ENCODE measurements around the gene LIMS1.

LIMS1 gene

GRCh38 chr2:108611021-108611420 lies 76.8 kb downstream of the LIMS1 start:
- TF ChIP-seq CTCF (IDR thresholded peaks at IDR 0.05), result no peak

GRCh38 chr2:108612153-108612513 lies 77.9 kb downstream of the LIMS1 start:
- TF ChIP-seq CTCF (IDR thresholded peaks at IDR 0.05), result no peak

GRCh38 chr2:108612514-108613183 lies 78.4 kb downstream of the LIMS1 start:
- TF ChIP-seq CTCF (IDR thresholded peaks at IDR 0.05), result no peak

- no peak for TF ChIP-seq CTCF (IDR thresholded peaks at IDR 0.05)
Measured at GRCh38 chr2:108613261-108614042, 79.2 kb downstream of the LIMS1 start.

- TF ChIP-seq CTCF (IDR thresholded peaks at IDR 0.05), result no peak
Measured at GRCh38 chr2:108614043-108614545, 79.8 kb downstream of the LIMS1 start.

- no peak for TF ChIP-seq CTCF (IDR thresholded peaks at IDR 0.05)
Measured at GRCh38 chr2:108614659-108615058, 80.4 kb downstream of the LIMS1 start.

GRCh38 chr2:108615480-108616090 lies 81.3 kb downstream of the LIMS1 start:
- TF ChIP-seq CTCF (IDR thresholded peaks at IDR 0.05), result no peak
